Stimulated activated effector memory CD8-positive, alpha-beta T cell treated with anti-CD3 and anti-CD28 coated beads, Interleukin-12 subunit alpha, Interleukin-12 subunit beta, amount 100 ng/mL, for 72 hours (primary cell): ENCODE measurements around the gene MYOC.
"Not testable (repeated sequence)": the region's sequence is repeated elsewhere in the genome, so short reads cannot be mapped to it uniquely, and the experiment has no call there.

ENCODE experiments used
- ATAC-seq: fragments of 150-1000 bp; cut with Tn5 transposase; 2 replicates; pipeline ENCODE4 v1.10.0; 2021
- DNase-seq, 2 donors: peaks; one replicate each; pipeline ENCODE4 v3.0.0; 2021 to 2022; ENCODE audit warnings: low spot score in 2 of 2
- H3K27ac Mint-ChIP-seq: one replicate; pipeline ENCODE4 v1.8.0; 2022; ENCODE audit warnings: mild to moderate bottlenecking, mixed read lengths
- H3K36me3 Mint-ChIP-seq: one replicate; pipeline ENCODE4 v1.8.0; 2022; ENCODE audit warnings: mild to moderate bottlenecking, mixed read lengths
- H3K4me1 Mint-ChIP-seq: one replicate; pipeline ENCODE4 v1.8.0; 2022; ENCODE audit warnings: mixed read lengths
- H3K4me3 Mint-ChIP-seq: one replicate; pipeline ENCODE4 v1.8.0; 2022; ENCODE audit warnings: mild to moderate bottlenecking, mixed read lengths
- H3K9me3 Mint-ChIP-seq: one replicate; pipeline ENCODE4 v1.8.0; 2022; ENCODE audit warnings: mixed read lengths

The MYOC gene

DNA sequence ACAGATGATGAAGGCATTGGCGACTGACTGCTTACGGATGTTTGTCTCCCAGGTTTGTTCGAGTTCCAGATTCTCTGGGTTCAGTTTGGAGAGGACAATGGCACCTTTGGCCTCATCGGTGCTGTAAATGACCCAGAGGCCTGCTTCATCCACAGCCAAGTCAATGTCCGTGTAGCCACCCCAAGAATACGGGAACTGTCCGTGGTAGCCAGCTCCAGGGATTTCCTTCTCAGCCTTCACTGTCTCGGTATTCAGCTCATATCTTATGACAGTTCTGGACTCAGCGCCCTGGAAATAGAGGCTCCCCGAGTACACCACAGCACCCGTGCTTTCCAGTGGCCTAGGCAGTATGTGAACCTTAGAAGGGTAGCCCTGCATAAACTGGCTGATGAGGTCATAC is 16.3 kb downstream of the MYOC start:
- Mint-ChIP-seq H3K4me1 (no peaks in the 10 kb centered on the region), H3K9me3 (no peaks in the 10 kb centered on the region), H3K27ac (no peak overlapping the region), H3K4me3 (no peak overlapping the region), H3K36me3 (no peaks in the 10 kb centered on the region)
- no peak for DNase-seq
- ATAC-seq, result no peak

DNA sequence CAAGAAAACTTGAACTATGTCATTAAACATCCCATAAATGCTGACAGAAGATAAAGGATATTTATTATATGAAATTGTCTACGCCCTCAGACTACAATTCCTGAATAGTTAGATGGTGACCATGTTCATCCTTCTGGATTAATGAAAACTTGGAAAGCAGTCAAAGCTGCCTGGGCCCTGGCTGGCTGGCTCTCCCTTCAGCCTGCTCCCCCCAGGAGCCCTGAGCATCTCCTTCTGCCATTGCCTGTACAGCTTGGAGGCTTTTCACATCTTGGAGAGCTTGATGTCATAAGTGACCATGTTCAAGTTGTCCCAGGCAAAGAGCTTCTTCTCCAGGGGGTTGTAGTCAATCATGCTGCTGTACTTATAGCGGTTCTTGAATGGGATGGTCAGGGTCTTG is 16.8 kb downstream of the MYOC start:
- no peaks in the 10 kb centered on the region for H3K9me3 Mint-ChIP-seq
- H3K4me3 Mint-ChIP-seq, result no peak overlapping the region
- no peaks in the 10 kb centered on the region for H3K36me3 Mint-ChIP-seq
- DNase-seq, result no peak
- H3K27ac Mint-ChIP-seq, result no peak overlapping the region
- no peak for ATAC-seq
- H3K4me1 Mint-ChIP-seq, result no peaks in the 10 kb centered on the region

DNA sequence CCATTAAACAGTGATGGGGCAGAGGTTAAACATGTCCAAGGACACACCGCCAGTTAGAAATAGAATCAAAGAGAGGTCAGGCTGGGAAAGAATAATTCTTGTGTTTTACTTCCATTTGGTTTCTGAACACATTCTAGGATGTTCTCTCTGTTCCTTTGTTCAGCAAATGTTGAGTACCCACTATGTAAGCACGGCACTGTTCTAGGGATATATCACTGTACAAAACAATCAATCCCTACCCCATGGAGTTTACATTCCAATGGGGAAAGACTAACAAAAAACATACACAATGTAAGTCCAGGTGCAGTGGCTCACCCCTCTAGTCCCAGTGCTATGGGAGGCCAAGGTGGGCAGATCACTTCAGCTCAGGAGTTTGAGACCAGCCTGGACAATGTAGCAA is 24.3 kb downstream of the MYOC start:
- no peaks in the 10 kb centered on the region for H3K36me3 Mint-ChIP-seq
- DNase-seq (no peak), ATAC-seq (no peak)
- no peak overlapping the region for H3K4me3 Mint-ChIP-seq
- H3K9me3 Mint-ChIP-seq, result no peaks in the 10 kb centered on the region
- no peak overlapping the region for H3K27ac Mint-ChIP-seq
- no peaks in the 10 kb centered on the region for H3K4me1 Mint-ChIP-seq

DNA sequence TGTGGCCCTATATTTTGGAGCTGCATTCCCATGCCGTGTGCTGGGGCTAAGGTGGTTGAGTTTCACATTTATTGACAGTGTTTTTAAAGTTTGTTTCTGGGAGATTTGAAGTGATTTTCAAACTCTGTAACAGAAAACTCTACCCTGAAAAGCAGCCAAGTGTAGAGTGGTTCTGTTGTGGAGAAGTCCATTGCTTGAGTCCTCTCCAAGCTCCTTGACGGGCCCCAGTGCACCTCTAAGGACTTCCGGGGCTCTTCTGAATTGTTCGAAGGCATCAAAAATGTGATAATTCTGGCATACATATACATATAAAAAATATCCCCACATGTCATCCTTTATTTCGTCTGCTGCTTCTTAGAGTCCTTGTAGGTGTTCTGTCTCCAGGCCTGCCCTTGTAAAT is 25.5 kb downstream of the MYOC start:
- DNase-seq (no peak), ATAC-seq (no peak)
- Mint-ChIP-seq H3K4me1 (no peaks in the 10 kb centered on the region), H3K9me3 (no peaks in the 10 kb centered on the region), H3K27ac (no peak overlapping the region), H3K36me3 (no peaks in the 10 kb centered on the region), H3K4me3 (no peak overlapping the region)

DNA sequence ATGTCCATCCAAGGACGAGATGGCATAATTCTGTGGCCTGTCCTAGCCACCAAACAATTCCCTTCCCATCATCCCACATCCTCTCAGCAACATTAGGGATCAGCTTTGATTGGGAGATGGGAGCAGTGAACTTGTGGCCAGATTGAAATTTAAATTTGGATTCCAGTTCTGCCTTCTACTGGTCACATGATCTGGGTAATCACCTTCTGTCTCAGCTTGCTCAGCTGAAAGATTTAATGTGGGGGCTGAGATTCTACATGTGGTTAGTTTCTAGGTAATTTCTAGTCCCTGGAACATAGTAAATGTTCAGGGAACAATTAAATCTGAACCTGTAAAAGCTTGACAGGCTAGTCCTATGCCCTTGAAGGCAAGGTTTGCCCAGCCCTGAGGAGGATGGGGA is 27.3 kb downstream of the MYOC start:
- no peaks in the 10 kb centered on the region for H3K9me3 Mint-ChIP-seq

DNA sequence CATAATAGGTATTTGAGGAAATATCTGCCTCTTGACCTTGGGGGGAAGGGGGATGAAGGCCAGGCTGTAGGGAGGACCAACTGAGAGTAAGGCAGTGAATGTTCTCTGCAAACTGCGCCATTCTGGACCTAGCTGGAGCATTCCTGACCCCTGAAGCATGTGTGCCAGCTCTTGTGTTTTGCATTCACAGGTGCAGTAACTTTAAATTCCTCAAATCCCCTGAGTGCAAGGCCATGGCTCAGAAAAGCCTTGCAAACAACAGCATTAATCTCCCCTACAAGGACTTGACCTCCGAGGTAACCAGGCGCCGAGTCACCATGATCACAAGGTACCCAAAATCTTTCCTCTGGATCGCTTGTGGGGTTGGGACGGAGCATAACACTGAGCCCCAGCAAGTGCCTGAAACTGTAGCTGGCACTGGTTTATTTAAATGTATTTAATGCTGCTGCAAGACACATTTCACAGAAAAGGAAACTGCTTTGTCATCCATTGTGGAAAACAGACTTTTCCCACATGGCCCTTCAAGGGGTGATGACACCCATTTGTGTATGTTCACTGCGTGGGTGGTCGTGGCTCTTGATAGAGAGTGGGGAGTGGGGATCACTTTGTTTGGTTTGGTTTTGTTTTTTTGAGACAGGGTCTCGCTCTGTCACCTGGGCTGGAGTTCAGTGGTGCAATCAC is 28.7 kb downstream of the MYOC start:
- Mint-ChIP-seq H3K9me3 (no peaks in the 10 kb centered on the region), H3K4me3 (no peak overlapping the region), H3K4me1 (no peaks in the 10 kb centered on the region), H3K36me3 (no peaks in the 10 kb centered on the region), H3K27ac (no peak overlapping the region)
- ATAC-seq (no peak), DNase-seq (no peak)

More for the DNA sequence above, 27.3 kb downstream of the MYOC start:
- ATAC-seq (no peak), DNase-seq (no peak)
- no peak overlapping the region for H3K4me3 Mint-ChIP-seq
- H3K27ac Mint-ChIP-seq, result no peak overlapping the region
- H3K4me1 Mint-ChIP-seq, result no peaks in the 10 kb centered on the region
- H3K36me3 Mint-ChIP-seq, result no peaks in the 10 kb centered on the region

DNA sequence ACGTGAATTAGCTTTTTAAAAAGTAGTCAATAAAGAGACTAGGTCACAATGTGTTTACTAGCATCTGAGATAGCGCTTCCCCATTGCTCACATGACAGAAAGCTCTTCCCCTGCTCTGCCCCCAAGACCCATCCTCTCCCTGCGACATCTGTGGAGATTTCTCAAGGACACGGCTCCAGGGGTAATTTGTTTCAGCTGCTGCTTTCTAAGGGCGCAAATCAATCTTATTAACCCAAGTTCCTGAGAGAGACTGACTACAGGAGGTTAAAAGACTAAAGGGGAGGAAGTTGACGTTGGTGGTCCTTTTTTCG is 30.4 kb downstream of the MYOC start, which contains the start of gene MYOCOS:
MYOCOS (plus strand) TSS at position 92 of the 311 bp plus-strand sequence. CDS start 1,641 bp downstream, outside the sequence.
- Mint-ChIP-seq H3K27ac (no peak within 1 kb of the TSS), H3K4me3 (no peak within 1 kb of the TSS), H3K36me3 (no peaks in the 10 kb centered on the region), H3K9me3 (no peaks in the 10 kb centered on the region), H3K4me1 (no peaks in the 10 kb centered on the region)
- no peak for ATAC-seq
- no peak for DNase-seq

DNA sequence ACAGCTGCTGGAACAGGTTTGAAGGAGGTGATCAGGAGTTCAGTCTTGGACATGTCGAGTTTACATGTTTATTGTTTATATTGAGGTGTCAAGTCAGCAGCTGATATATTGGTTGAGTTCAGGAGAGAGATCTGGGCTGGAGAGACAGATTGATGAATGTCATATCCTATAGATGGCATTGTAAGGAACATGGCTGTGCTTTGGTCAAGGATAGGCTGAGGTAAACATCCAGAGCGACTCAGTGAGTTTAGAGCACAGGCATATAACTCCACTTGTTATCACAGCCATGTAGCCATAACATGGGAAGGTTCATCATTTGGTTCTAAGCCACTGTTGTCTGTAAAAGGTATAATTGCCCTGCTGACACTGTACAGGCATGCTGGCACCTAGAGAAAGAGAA is 35.9 kb downstream of the MYOC start:
- Mint-ChIP-seq H3K4me1 (no peaks in the 10 kb centered on the region), H3K27ac (no peak overlapping the region), H3K9me3 (no peaks in the 10 kb centered on the region), H3K36me3 (no peaks in the 10 kb centered on the region), H3K4me3 (no peak overlapping the region)
- DNase-seq (no peak), ATAC-seq (no peak)

DNA sequence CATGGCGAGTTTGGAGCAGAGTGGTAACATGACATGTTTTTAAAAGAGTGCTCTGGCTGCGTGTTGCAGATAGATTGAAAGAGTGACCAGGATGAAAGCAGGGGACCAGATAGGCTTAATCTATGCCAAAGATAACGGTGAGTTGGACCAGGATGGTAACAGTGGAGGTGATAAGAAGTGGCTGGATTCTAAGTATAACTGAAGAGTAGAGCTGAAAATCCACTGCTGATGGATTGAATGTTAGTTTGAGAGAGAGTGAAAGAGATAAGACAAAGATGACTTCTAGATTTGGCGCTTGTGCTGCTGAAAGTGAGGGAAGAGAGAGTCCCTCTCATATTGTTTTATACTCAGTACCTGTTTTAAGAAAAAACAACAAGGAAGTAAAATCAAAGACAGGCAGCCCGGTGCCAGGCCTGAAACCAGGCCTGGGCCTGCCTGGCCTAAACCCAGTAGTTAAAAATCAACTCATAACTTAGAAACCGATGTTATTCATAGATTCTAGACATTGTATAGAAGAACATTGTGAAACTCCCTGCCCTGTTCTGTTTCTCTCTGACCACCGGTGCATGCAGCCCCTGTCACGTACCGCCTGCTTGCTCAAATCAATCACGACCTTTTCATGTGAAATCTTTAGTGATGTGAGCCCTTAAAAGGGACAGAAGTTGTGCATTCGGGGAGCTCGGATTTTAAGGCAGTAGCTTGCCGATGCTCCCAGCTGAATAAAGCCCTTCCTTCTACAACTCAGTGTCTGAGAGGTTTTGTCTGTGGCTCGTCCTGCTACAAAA is 37.2 kb downstream of the MYOC start:
- H3K9me3 Mint-ChIP-seq, DNase-seq, H3K4me1 Mint-ChIP-seq, H3K4me3 Mint-ChIP-seq, H3K36me3 Mint-ChIP-seq, ATAC-seq, H3K27ac Mint-ChIP-seq: not testable (repeated sequence)

DNA sequence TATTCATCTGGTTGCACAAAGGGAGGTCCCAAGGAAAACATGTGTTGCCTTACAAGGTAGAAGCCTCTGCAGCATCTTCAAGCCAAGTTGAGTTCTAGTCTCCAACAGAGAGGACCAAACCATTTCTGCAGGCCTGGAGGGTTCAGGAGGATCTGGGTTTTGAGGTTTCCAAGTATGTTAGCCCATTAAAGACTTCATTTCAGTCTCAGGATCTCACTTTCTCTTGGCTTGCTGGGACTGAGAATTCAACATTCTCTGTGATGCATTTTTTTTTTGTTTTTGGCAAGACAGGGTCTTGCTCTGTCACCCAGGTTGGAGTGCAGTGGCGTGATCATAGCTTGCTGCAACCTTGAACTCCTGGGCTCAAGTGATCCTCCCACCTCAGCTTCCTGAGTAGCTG is 39.2 kb downstream of the MYOC start:
- H3K4me3 Mint-ChIP-seq, result no peak overlapping the region
- DNase-seq, result no peak
- H3K4me1 Mint-ChIP-seq, result no peaks in the 10 kb centered on the region
- no peaks in the 10 kb centered on the region for H3K9me3 Mint-ChIP-seq
- H3K36me3 Mint-ChIP-seq, result no peaks in the 10 kb centered on the region
- no peak overlapping the region for H3K27ac Mint-ChIP-seq
- ATAC-seq, result no peak

DNA sequence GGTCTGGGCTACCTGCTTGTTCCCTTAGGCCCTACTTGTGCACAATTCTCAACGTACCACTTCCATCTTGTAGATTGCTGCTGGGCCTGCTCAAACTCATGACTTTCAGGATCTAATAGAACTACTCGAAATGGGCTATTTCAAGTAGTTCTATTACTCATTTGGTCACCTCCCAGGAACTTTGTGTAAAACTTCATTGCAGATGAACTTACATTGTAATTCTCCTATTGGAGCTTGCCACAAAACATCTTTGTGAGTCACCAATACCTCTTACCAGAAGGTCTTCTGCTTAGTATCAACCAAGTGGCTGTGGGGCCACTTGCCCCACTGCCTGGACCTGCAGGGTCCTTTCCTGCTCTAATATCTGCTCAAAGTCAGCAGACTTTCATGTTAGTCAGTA is 41.2 kb downstream of the MYOC start:
- ATAC-seq (no peak), DNase-seq (no peak)
- no peak overlapping the region for H3K27ac Mint-ChIP-seq
- H3K4me3 Mint-ChIP-seq, result no peak overlapping the region
- no peaks in the 10 kb centered on the region for H3K36me3 Mint-ChIP-seq
- no peaks in the 10 kb centered on the region for H3K9me3 Mint-ChIP-seq
- H3K4me1 Mint-ChIP-seq, result no peaks in the 10 kb centered on the region

DNA sequence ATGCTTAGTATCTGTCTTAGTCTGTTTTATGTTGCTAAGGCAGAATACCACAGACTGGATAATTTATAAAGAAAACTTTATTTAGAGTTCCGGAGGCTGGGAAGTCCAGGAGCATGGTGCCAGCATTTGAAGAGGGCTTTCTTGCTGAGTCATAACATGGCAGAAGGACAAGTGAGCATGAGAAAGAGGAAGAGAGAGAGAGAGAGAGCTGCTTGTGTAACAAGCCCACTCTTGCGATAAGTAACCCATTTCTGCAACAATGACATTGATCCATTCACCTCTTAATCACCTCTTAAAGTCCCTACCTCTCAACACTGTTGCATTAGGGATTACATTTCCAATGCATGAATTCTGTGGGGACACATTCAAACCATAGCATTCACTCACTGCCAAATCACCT is 42.1 kb downstream of the MYOC start:
- DNase-seq (no peak), ATAC-seq (no peak)
- Mint-ChIP-seq H3K27ac (no peak overlapping the region), H3K9me3 (no peaks in the 10 kb centered on the region), H3K36me3 (no peaks in the 10 kb centered on the region), H3K4me1 (no peaks in the 10 kb centered on the region), H3K4me3 (no peak overlapping the region)

DNA sequence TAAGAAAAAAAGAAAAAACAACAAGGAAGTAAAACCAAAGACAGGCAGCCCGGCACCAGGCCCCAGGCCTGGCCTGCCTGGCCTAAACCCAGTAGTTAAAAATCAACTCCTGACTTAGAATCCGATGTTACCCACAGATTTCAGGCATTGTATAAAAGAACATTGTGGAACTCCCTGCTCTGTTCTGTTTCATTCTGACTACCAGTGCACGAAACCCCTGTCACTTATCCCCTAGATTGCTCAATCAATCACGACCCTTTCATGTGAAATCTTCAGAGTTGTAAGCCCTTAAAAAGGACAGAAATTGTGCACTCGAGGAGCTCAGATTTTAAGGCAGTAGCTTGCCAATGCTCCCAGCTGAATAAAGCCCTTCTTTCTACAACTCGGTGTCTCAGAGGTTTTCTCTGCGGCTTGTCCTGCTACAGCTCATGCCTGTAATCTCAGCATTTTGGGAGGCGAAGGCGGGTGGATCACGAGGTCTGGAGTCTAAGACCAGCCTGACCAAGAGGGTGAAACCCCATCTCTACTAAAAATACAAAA is 46.0 kb downstream of the MYOC start:
- Mint-ChIP-seq H3K27ac (no peak overlapping the region), H3K9me3 (no peaks in the 10 kb centered on the region)
- ATAC-seq, result no peak

DNA sequence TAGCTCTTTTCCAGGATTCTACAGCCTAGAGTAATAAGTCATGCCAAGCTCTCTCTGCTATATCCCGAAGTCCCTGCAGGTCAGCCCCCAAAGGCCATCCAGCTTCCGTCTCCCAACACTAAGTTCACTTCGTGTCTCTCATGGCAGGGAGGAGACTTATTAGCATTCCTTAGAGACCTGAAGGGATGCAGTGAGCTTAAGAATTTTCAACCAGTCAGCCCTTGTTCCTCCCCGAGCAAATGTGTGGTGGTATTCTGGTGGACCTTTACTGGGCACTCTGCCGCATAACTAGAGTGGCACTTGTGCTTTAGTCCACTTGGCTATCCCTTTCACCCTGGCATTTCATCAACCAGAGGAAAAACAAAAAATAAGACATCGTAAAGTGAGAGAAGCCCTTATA is 49.4 kb downstream of the MYOC start:
- ATAC-seq, H3K27ac Mint-ChIP-seq: not testable (repeated sequence)

More for the DNA sequence above, 46.0 kb downstream of the MYOC start:
- no peak overlapping the region for H3K4me3 Mint-ChIP-seq
- peaks cover under 1% of the 10 kb centered on the region for H3K4me1 Mint-ChIP-seq
- no peak for DNase-seq
- no peaks in the 10 kb centered on the region for H3K36me3 Mint-ChIP-seq

DNA sequence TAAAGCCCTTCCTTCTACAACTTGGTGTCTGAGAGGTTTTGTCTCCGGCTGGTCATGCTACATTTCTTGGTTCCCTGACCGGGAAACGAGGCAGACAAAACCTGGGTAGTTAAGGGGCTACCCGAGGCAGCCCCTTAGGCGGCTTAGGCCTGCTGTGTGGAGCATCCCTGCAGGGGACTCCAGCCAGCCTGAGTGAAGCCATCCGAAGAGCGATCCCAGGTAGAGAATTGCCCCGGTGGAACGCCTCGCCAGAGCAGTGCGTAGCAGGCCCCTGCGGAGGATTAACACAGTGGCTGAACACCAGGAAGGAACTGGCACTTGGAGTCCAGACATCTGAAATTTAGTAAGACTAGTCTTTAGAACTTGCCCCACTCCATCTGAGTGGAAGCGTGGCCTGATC is 51.6 kb downstream of the MYOC start:
- peaks cover 4% of the 10 kb centered on the region for H3K36me3 Mint-ChIP-seq
- H3K4me1 Mint-ChIP-seq, result peaks cover 6% of the 10 kb centered on the region
- no peak for DNase-seq
- no peaks in the 10 kb centered on the region for H3K9me3 Mint-ChIP-seq
- ATAC-seq, result no peak
- H3K4me3 Mint-ChIP-seq, result no peak overlapping the region
- H3K27ac Mint-ChIP-seq, result no peak overlapping the region

More for the DNA sequence above, 49.4 kb downstream of the MYOC start:
- not testable (repeated sequence) for DNase-seq, H3K9me3 Mint-ChIP-seq, H3K4me1 Mint-ChIP-seq, H3K36me3 Mint-ChIP-seq, H3K4me3 Mint-ChIP-seq

DNA sequence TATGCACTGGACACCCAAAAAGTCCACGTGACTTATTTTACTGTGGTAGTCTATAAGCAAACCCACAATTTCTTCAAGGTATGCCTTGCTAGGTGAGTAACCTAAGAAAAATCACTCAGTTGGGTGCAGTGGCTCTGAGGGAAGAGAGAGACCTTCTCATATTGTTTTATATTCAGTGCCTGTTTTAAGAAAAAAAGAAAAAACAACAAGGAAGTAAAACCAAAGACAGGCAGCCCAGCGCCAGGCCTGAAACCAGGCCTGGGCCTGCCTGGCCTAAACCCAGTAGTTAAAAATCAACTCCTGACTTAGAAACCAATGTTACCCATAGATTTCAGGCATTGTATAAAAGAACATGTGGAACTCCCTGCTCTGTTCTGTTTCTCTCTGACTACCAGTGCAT is 52.2 kb downstream of the MYOC start:
- not testable (repeated sequence) for H3K4me3 Mint-ChIP-seq, H3K9me3 Mint-ChIP-seq, H3K4me1 Mint-ChIP-seq, H3K36me3 Mint-ChIP-seq, DNase-seq, ATAC-seq, H3K27ac Mint-ChIP-seq
